HepG2 (cell line): ENCODE data around the gene ARG2. TPM values are rescaled to one million over a fixed set of nuclear protein-coding genes. Genes with fewer than 3 reads are reported as not detected.
A peak's percentile ranks its signal among the peaks of the same experiment; 100 is the strongest.

ENCODE experiments used
- BRD4 ChIP-seq: sonication (generic); formaldehyde crosslinking; IDR thresholded peaks from 2 replicates; pipeline ENCODE4 v1.4.0; 2020; ENCODE audit warnings: missing genetic modification reagents
- CHD2 ChIP-seq: IDR thresholded peaks from 2 replicates; pipeline ENCODE4 v1.6.1; 2011; ENCODE audit warnings: low read depth, low read length, improper control_type of control experiment
- CREB3 ChIP-seq: sonication (generic); formaldehyde crosslinking; IDR thresholded peaks from 2 replicates; pipeline ENCODE4 v1.5.0; 2020; ENCODE audit warnings: missing genetic modification reagents
- ISL2 ChIP-seq: sonication (generic); formaldehyde crosslinking; IDR thresholded peaks from 2 replicates; pipeline ENCODE4 v1.5.0; 2020; ENCODE audit warnings: missing genetic modification reagents
- KLF9 ChIP-seq: IDR thresholded peaks from 2 replicates; pipeline ENCODE4 v1.6.1; 2016; ENCODE audit warnings: low read depth
- MXD1 ChIP-seq: sonication (generic); formaldehyde crosslinking; IDR thresholded peaks from 2 replicates; pipeline ENCODE4 v1.4.0; 2020; ENCODE audit warnings: mild to moderate bottlenecking, missing genetic modification reagents
- SAP130 ChIP-seq: IDR thresholded peaks from 2 replicates; pipeline ENCODE4 v1.6.1; 2016; ENCODE audit warnings: low read depth
- SNAI1 ChIP-seq: sonication (generic); formaldehyde crosslinking; IDR thresholded peaks from 2 replicates; pipeline ENCODE4 v1.5.0; 2020; ENCODE audit warnings: mild to moderate bottlenecking, missing genetic modification reagents, borderline replicate concordance
- SOX6 ChIP-seq, 2 experiments: fragments of 450-650 bp in 1 of 2; sonication (generic) in 1 of 2; formaldehyde crosslinking in 1 of 2; IDR thresholded peaks; 2 replicates each; pipeline versions ENCODE4 v1.4.0 to v1.6.1; 2017 to 2020; ENCODE audit warnings: antibody characterized with exemption in 1 of 2, mild to moderate bottlenecking in 1 of 2, missing genetic modification reagents in 1 of 2
- SRY ChIP-seq: sonication (generic); formaldehyde crosslinking; IDR thresholded peaks from 2 replicates; pipeline ENCODE4 v1.8.0; 2022; ENCODE audit warnings: mild to moderate bottlenecking, missing genetic modification reagents
- ZFY ChIP-seq: sonication (generic); formaldehyde crosslinking; IDR thresholded peaks from 2 replicates; pipeline ENCODE4 v1.4.0; 2020; ENCODE audit warnings: missing genetic modification reagents
- ZNF263 ChIP-seq: sonication (generic); formaldehyde crosslinking; IDR thresholded peaks from 2 replicates; pipeline ENCODE4 v1.4.0; 2020; ENCODE audit warnings: missing genetic modification reagents
- ZNF281 ChIP-seq: sonication (generic); formaldehyde crosslinking; IDR thresholded peaks from 2 replicates; pipeline ENCODE4 v1.4.0; 2020; ENCODE audit warnings: missing genetic modification reagents, borderline replicate concordance
- ZNF414 ChIP-seq: sonication (generic); formaldehyde crosslinking; IDR thresholded peaks from 2 replicates; pipeline ENCODE4 v1.5.0; 2020; ENCODE audit warnings: missing genetic modification reagents
- ZNF747 ChIP-seq: sonication (generic); formaldehyde crosslinking; IDR thresholded peaks from 2 replicates; pipeline ENCODE4 v1.8.1; 2023; ENCODE audit warnings: missing genetic modification reagents, mild to moderate bottlenecking, borderline replicate concordance
- polyA plus RNA-seq, 8 experiments: library from polyadenylated mRNA; depleted of rRNA in 3 of 8; stranded (reverse) in 7 of 8; unstranded in 1 of 8; fragments of >200 nt; fragmentation: Illumina TruSeq in 4 of 8; extraction: Trizol in 4 of 8; gene quantifications; 2 replicates each; pipeline versions ENCODE4 v1.2.1 to v1.2.3, GENCODE V29; 2011 to 2016; ENCODE audit warnings: low read depth in 4 of 8, missing spikeins in 1 of 8, mixed read lengths in 1 of 8; ENCODE audit not compliant: insufficient read depth in 1 of 8
- total RNA-seq, 5 experiments: library from RNA; depleted of rRNA; stranded (reverse); fragments of >200 nt; fragmentation: Illumina TruSeq; extraction: Trizol; gene quantifications; 2 replicates each; pipeline ENCODE4 v1.2.3, GENCODE V29; 2016; ENCODE audit warnings: low read depth in 1 of 5
- TF ChIP-seq, protein P1 (sequence below): sonication (generic); formaldehyde crosslinking; IDR thresholded peaks from 2 replicates; pipeline ENCODE4 v1.5.0; 2020; ENCODE audit warnings: mild to moderate bottlenecking, missing genetic modification reagents, moderate library complexity
- TF ChIP-seq, protein P2 (sequence below): sonication (generic); formaldehyde crosslinking; IDR thresholded peaks from 2 replicates; pipeline ENCODE4 v1.4.0; 2020; ENCODE audit warnings: mild to moderate bottlenecking, missing genetic modification reagents, borderline replicate concordance
- TF ChIP-seq, protein P3 (sequence below): sonication (generic); formaldehyde crosslinking; IDR thresholded peaks from 2 replicates; pipeline ENCODE4 v1.4.0; 2020; ENCODE audit warnings: missing genetic modification reagents, borderline replicate concordance

Gene ARG2
- total and polyA plus RNA-seq, 2 of the 13 experiments (the other 11 are each of a cell fraction or from before 2014, with no cell fraction given): 37.5 to 73.6 TPM

GRCh38 chr14:67674139-67674479 is 54.4 kb downstream of the ARG2 start (continued):
- TF ChIP-seq, protein P1, sequence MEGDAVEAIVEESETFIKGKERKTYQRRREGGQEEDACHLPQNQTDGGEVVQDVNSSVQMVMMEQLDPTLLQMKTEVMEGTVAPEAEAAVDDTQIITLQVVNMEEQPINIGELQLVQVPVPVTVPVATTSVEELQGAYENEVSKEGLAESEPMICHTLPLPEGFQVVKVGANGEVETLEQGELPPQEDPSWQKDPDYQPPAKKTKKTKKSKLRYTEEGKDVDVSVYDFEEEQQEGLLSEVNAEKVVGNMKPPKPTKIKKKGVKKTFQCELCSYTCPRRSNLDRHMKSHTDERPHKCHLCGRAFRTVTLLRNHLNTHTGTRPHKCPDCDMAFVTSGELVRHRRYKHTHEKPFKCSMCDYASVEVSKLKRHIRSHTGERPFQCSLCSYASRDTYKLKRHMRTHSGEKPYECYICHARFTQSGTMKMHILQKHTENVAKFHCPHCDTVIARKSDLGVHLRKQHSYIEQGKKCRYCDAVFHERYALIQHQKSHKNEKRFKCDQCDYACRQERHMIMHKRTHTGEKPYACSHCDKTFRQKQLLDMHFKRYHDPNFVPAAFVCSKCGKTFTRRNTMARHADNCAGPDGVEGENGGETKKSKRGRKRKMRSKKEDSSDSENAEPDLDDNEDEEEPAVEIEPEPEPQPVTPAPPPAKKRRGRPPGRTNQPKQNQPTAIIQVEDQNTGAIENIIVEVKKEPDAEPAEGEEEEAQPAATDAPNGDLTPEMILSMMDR (CRISPR knock-in tag): peak; percentile 63
- TF ChIP-seq ZNF263 (CRISPR knock-in tag): peak; percentile 61
- peak; percentile 52 for TF ChIP-seq MXD1 (CRISPR knock-in tag)
- TF ChIP-seq ZFY (CRISPR knock-in tag): no peak
- TF ChIP-seq ZNF281 (CRISPR knock-in tag): 0 out of 2 replicates have a peak, but pooled peaks have one; percentile 10
- TF ChIP-seq CREB3 (CRISPR knock-in tag): 0 out of 2 replicates have a peak, but pooled peaks have one; percentile 8
- TF ChIP-seq, protein P2, sequence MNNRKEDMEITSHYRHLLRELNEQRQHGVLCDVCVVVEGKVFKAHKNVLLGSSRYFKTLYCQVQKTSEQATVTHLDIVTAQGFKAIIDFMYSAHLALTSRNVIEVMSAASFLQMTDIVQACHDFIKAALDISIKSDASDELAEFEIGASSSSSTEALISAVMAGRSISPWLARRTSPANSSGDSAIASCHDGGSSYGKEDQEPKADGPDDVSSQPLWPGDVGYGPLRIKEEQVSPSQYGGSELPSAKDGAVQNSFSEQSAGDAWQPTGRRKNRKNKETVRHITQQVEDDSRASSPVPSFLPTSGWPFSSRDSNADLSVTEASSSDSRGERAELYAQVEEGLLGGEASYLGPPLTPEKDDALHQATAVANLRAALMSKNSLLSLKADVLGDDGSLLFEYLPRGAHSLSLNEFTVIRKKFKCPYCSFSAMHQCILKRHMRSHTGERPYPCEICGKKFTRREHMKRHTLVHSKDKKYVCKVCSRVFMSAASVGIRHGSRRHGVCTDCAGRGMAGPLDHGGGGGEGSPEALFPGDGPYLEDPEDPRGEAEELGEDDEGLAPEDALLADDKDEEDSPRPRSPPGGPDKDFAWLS (CRISPR knock-in tag): no peak
- no peak for TF ChIP-seq SOX6 (IDR thresholded peaks at IDR 0.05)
- TF ChIP-seq SOX6 (CRISPR knock-in tag; IDR thresholded peaks at IDR 0.05): peak; percentile 51; the same call in 1 of the 2 replicates
- TF ChIP-seq ZNF747 (CRISPR knock-in tag): peak; percentile 80; the same call in 1 of the 2 replicates
- TF ChIP-seq SNAI1 (CRISPR knock-in tag): 0 out of 2 replicates have a peak, but pooled peaks have one; percentile 52
- TF ChIP-seq BRD4: 0 out of 2 replicates have a peak, but pooled peaks have one; percentile 7
- TF ChIP-seq, protein P3, sequence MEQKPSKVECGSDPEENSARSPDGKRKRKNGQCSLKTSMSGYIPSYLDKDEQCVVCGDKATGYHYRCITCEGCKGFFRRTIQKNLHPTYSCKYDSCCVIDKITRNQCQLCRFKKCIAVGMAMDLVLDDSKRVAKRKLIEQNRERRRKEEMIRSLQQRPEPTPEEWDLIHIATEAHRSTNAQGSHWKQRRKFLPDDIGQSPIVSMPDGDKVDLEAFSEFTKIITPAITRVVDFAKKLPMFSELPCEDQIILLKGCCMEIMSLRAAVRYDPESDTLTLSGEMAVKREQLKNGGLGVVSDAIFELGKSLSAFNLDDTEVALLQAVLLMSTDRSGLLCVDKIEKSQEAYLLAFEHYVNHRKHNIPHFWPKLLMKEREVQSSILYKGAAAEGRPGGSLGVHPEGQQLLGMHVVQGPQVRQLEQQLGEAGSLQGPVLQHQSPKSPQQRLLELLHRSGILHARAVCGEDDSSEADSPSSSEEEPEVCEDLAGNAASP (CRISPR knock-in tag): 0 out of 2 replicates have a peak, but pooled peaks have one; percentile 6
- peak; percentile 70; the same call in 1 of the 2 replicates for TF ChIP-seq SAP130 (CRISPR knock-in tag)
- peak; percentile 50; the same call in 1 of the 2 replicates for TF ChIP-seq ISL2
- TF ChIP-seq CHD2: no peak
- peak; percentile 10; the same call in 1 of the 2 replicates for TF ChIP-seq SRY (CRISPR knock-in tag)
- no peak for TF ChIP-seq ZNF414 (CRISPR knock-in tag)
- peak; percentile 88; the same call in 1 of the 2 replicates for TF ChIP-seq KLF9 (CRISPR knock-in tag)
